HEK293 (cell line): ENCODE data around the gene FAM151A.

Source experiments
- CTCF ChIP-seq: fragments of 450-650 bp; formaldehyde crosslinking; IDR thresholded peaks from 2 replicates; pipeline ENCODE4 v1.5.1; 2016; ENCODE audit warnings: missing biosample characterization, missing genetic modification characterization
- KLF1 ChIP-seq: fragments of 450-650 bp; formaldehyde crosslinking; IDR thresholded peaks from 2 replicates; pipeline ENCODE4 v1.5.1; 2016; ENCODE audit warnings: missing biosample characterization, missing genetic modification characterization
- PBX3 ChIP-seq: sonication (generic); formaldehyde crosslinking; IDR thresholded peaks from 2 replicates; pipeline ENCODE4 v1.8.1; 2022; ENCODE audit warnings: mild to moderate bottlenecking, moderate library complexity, missing genetic modification reagents
- TCF7L2 ChIP-seq: IDR thresholded peaks from 2 replicates; pipeline ENCODE4 v1.6.1; 2011; ENCODE audit warnings: low read depth, mild to moderate bottlenecking, inconsistent platforms, low read length, moderate library complexity, borderline replicate concordance
- YY1 ChIP-seq: fragments of 450-650 bp; formaldehyde crosslinking; IDR thresholded peaks from 2 replicates; pipeline ENCODE4 v1.5.1; 2018; ENCODE audit warnings: missing biosample characterization, missing genetic modification characterization
- ZBTB49 ChIP-seq: fragments of 450-650 bp; formaldehyde crosslinking; IDR thresholded peaks from 2 replicates; pipeline ENCODE4 v1.5.1; 2016; ENCODE audit warnings: missing biosample characterization, missing genetic modification characterization, low read depth
- ZNF121 ChIP-seq: fragments of 450-650 bp; formaldehyde crosslinking; IDR thresholded peaks from 2 replicates; pipeline ENCODE4 v1.5.1; 2016; ENCODE audit warnings: missing biosample characterization, missing genetic modification characterization
- ZNF221 ChIP-seq: fragments of 450-650 bp; formaldehyde crosslinking; IDR thresholded peaks from 2 replicates; pipeline ENCODE4 v1.5.1; 2017; ENCODE audit warnings: missing biosample characterization, missing genetic modification characterization, borderline replicate concordance
- ZNF274 ChIP-seq, 2 experiments: fragments of 200-500 bp in 1 of 2; fragments of 450-650 bp in 1 of 2; sonication (Bioruptor generic) in 1 of 2; formaldehyde crosslinking in 1 of 2; IDR thresholded peaks; 2 replicates each; pipeline versions ENCODE4 v1.5.1 to v1.6.1; 2014 to 2016; ENCODE audit warnings: borderline replicate concordance in 1 of 2, inconsistent platforms in 1 of 2, low read length in 1 of 2, missing biosample characterization in 1 of 2, missing genetic modification characterization in 1 of 2
- ZNF510 ChIP-seq: fragments of 450-650 bp; formaldehyde crosslinking; IDR thresholded peaks from 2 replicates; pipeline ENCODE4 v1.5.1; 2018; ENCODE audit warnings: mild to moderate bottlenecking, missing genetic modification characterization, missing biosample characterization; ENCODE audit not compliant: insufficient replicate concordance
- ZNF639 ChIP-seq: fragments of 450-650 bp; formaldehyde crosslinking; IDR thresholded peaks from 2 replicates; pipeline ENCODE4 v1.5.1; 2016; ENCODE audit warnings: missing biosample characterization, missing genetic modification characterization
- ZNF654 ChIP-seq: fragments of 450-650 bp; formaldehyde crosslinking; IDR thresholded peaks from 2 replicates; pipeline ENCODE4 v1.5.1; 2016; ENCODE audit warnings: low read depth, missing biosample characterization, missing genetic modification characterization
- ZSCAN30 ChIP-seq: fragments of 450-650 bp; IDR thresholded peaks from 2 replicates; pipeline ENCODE4 v1.5.1; 2018; ENCODE audit warnings: missing biosample characterization, mild to moderate bottlenecking, missing genetic modification characterization, moderate library complexity

- no peak for TF ChIP-seq ZNF510 (tag by site-specific recombination)
- no peak for TF ChIP-seq YY1 (tag by site-specific recombination)
- no peak for TF ChIP-seq ZNF654 (tag by site-specific recombination)
- TF ChIP-seq ZBTB49 (tag by site-specific recombination), result no peak
- no peak for TF ChIP-seq ZNF221
- TF ChIP-seq PBX3 (CRISPR knock-in tag), result no peak
- TF ChIP-seq KLF1 (tag by site-specific recombination), result no peak
- no peak for TF ChIP-seq CTCF (tag by site-specific recombination)
- TF ChIP-seq ZSCAN30 (tag by site-specific recombination), result no peak
- TF ChIP-seq TCF7L2, result no peak
- TF ChIP-seq ZNF639 (tag by site-specific recombination), result no peak
- TF ChIP-seq ZNF274 (IDR thresholded peaks at IDR 0.05; ENCODE audit: low read length), result no peak
- TF ChIP-seq ZNF274 (tag by site-specific recombination; IDR thresholded peaks at IDR 0.05; ENCODE audit: borderline replicate concordance), result no peak
- no peak for TF ChIP-seq ZNF121 (tag by site-specific recombination)
Measured at GRCh38 chr1:54653036-54653435, 29.7 kb upstream of the FAM151A start.
